ENCODE measurements around the gene FBXO24.
"Not testable (repeated sequence)": the region's sequence is repeated elsewhere in the genome, so short reads cannot be mapped to it uniquely, and the experiment has no call there.

Gene FBXO24, protein sequence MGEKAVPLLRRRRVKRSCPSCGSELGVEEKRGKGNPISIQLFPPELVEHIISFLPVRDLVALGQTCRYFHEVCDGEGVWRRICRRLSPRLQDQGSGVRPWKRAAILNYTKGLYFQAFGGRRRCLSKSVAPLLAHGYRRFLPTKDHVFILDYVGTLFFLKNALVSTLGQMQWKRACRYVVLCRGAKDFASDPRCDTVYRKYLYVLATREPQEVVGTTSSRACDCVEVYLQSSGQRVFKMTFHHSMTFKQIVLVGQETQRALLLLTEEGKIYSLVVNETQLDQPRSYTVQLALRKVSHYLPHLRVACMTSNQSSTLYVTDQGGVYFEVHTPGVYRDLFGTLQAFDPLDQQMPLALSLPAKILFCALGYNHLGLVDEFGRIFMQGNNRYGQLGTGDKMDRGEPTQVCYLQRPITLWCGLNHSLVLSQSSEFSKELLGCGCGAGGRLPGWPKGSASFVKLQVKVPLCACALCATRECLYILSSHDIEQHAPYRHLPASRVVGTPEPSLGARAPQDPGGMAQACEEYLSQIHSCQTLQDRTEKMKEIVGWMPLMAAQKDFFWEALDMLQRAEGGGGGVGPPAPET
- total RNA-seq, result 0.05 to 0.63 (median 0.30) reads per million in 18 experiments

GRCh38 chr7:100586266-100587025 is at the start of gene FBXO24:
Gene FBXO24 (plus strand): TSS chr7:100586328. CDS start chr7:100586626, 298 bp downstream.
- peak; percentile 100 for DNase-seq

DNA sequence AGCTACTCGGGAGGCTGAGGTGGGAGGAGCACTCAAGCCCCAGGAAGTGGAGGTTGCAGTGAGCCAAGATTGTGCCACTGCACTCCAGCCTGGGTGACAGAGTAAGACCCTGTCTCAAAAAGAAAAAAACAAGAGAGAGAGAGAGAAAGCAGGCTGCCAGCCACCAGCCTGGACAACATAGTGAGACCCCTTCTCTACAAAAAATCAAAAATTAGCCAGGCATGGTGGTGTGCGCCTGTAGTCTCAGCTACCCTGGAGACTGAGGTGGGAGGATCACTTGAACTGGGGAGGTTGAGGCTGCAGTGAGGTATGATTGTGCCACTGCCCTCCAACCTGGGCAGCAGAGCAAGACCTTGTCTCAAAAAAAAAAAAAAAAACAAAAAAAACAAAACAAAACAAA is 49.4 kb upstream of the FBXO24 start:
- DNase-seq, result not testable (repeated sequence)

- no peak for DNase-seq
Measured at GRCh38 chr7:100538348-100538653, 47.8 kb upstream of the FBXO24 start.

GRCh38 chr7:100538654-100539435 is 47.3 kb upstream of the FBXO24 start, which contains the start of gene AGFG2:
Gene AGFG2 (plus strand): TSS chr7:100539203. CDS start chr7:100539347, 144 bp downstream.
- DNase-seq, result peak; percentile 100

DNA sequence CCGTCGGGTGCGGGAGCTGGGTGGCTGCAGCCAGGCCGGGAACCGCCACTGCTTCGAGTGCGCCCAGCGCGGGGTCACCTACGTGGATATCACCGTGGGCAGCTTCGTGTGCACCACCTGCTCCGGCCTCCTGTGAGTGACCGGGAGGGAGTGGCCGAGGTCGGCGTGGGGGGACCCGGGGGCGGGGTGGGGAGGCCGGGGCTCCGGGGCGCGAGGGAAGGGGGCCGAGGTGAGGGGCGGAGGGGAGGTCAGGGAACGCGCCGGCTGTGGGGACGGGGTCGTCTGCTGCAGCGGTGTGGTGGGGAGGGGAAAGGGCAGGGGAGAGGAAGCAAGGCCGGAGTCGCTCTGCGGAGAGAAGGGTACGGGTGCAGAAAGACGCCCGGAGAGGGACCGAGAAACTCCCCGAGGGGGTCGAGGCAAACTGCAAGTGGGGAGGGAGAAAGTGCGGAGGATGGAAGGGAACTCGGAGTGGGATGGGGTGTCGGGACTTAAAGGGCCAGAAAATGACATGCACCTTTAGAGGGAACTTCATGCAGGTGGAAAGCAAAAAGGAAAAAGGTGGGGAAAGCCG is 46.6 kb upstream of the FBXO24 start:
- DNase-seq, result no peak

DNA sequence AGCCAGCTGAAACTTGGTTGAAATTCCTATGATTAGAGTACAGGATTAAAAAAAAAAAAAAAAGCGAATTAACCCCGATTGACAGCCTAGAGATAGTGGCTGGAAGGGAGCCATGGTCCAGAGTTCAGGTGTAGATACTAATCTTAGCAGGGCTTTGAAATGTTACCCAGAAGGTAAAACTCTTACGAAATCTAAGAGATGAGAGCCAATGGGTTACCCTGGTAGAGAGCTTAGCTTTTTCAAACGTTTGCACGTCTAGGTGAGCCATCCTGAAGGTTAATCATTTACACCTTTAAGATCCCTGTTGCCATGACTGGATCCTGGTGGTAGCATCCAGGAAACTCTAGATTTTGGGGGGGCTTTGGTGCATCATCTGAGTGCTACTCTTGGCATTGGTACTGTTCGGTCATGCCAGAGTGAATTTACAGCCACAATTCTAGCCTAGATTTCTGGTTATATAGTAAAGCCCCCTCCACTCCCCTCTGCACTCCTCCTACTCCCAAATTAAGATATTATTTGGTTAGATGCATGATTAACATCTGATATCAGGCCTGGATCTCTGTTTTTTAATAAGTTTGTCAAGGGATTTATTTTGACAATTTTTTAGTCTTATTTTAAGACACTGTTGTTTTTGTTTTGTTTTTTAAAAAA is 45.9 kb upstream of the FBXO24 start:
- DNase-seq, result no peak

DNA sequence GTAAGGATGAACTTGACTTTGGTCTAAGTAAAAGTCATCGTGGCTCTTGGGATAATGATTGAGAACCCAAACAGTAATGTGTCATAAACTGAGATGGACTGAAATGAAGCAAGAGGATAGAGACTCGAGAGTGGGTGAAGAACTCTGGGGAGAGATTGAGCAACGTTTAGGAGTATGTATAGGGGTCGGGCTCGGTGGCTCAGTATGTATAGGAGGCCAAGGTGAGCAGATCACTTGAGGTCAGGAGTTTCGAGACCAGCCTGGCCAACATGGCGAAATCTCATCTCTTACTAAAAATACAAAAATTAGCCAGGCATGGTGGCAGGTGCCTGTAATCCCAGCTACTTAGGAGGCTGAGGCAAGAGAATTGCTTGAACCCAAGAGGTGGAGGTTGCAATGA is 44.8 kb upstream of the FBXO24 start:
- DNase-seq, result peak; percentile 18 to 24

- no peak for DNase-seq
Measured at GRCh38 chr7:100543586-100543985, 42.5 kb upstream of the FBXO24 start.

- no peak for DNase-seq
Measured at GRCh38 chr7:100544386-100544785, 41.7 kb upstream of the FBXO24 start.

DNA sequence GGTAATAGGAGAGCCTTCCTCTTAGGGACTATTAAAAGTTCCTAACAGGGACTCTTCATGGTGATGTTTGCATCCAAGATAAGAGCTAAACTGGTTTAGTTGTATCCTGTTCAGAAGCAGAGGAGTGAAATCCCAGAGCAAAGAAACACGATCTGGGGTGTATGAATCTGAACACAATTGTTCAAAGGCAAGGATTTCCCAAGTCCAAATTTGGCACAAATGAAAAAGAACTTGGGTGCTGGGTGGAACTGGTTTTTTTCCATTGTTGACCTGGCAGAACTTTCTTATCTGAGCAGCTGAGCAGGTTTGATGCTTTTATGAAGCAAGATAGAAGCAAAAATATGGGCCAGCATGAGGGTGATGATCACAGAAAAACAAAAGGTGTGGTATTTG is 41.2 kb upstream of the FBXO24 start:
- DNase-seq, result no peak

DNA sequence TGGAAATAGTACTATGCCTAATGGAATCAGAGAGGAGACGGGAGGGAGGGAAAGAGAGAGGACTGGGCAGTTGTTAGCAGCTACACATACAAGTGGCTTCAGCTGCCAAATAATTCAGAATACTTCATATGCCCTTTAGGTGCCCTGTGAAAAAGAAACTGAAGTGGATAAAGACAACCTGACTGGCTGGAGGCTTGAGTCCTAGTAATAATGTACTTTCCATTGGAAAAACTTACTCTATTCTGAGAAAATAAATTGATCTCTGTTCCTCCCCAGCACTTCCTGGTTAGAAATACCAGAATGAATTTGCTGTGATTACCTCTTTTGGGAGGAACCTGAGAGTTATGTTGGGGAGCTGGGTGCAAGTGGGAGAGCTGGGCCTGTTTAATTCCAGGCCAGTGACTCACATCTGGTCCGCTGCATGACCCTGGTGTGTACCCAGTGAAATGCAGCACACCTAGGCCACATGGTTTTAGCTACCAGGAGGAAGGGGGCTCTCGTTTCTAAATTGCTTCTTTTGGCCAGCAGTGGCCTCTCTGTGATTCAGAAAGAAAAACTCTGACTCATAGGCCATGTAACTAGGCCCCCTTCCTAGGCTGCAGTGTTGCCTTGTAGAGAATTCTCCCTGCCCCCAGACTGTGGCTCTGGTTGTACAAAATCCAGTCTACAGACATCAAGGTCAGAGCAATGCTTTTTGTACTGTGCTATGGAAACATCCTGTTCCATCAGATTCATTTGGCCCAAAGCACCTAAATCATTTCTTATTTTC is 40.6 kb upstream of the FBXO24 start:
- peak in 1 of 2 donors; percentile 3 for DNase-seq

DNA sequence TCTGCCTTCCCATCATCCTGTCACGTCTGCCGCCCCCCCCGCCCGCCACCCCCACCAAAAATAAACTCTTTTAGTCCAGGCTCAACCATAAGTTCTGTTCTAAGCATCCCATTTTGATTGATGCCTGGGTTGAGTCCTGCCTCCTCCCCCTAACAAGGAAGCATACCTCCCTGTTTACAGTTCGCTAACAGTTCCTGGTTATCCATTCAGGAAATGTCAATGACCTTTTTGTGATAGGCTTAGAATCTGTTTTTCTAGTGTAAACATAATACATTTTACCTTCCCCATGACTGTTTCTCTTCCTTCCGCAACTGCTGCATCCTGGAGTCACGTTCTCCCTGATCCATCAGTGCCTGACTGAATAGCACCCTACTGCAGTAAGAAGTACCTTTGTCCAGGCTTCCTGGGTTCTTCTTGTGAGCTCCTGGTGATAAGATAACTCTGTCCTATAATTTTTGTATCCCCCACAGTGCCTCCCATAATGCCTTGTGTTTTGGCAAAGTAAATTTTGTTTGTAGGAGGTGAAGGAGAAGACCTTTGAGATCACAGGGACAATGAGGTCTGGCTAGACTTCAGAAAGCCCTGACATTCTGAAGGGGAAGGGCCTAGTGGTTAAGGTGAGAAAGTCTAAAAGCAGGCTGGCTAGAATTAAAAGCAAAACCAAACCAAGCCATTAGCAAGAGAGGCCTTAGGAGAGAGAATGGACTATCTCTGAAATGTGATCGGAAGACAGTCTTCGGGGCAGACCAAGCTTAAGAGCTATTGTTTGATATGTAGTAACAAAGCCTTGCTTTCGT is 39.8 kb upstream of the FBXO24 start:
- no peak for DNase-seq

DNA sequence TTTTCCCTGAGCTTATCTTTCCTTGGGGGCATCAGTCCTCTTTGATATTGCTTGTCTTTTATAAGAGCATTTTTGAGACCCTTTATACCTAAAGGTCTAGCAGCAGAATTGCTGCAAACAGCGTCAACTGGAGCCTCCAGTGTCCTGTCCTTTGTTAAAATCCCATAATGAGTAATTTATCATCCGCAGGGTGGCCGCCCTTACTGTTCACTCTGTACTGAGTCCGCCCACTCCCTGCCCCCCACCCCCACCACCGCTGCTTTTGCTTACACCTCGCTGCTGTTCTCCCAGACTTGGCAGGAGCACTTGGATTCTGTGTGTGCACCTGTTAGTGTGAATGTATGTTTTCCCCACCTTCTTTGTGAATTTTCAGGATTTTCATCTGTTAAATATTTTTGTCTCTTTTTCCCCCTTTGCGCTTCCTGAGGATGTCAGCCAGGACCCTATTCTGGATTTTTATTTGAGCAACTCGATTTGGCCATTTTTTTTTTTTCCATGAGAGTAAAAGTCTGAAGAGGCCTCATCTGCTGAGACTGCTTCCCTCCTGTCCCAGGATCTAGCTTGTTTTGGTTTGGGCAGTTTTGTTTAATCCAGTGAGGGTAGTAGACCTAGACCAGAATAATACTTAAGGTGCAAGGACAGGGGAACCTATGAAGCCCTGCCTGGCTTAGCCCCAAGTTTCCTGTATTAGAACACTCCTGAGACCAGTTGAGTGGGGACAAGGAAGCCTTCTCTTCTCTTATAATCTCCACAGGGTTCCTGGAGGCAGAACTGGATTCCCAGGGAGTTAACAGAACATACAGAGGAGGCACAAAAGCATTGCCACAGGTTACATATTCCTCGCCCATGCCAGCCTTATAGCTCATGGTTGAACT is 39.0 kb upstream of the FBXO24 start:
- DNase-seq, result no peak

DNA sequence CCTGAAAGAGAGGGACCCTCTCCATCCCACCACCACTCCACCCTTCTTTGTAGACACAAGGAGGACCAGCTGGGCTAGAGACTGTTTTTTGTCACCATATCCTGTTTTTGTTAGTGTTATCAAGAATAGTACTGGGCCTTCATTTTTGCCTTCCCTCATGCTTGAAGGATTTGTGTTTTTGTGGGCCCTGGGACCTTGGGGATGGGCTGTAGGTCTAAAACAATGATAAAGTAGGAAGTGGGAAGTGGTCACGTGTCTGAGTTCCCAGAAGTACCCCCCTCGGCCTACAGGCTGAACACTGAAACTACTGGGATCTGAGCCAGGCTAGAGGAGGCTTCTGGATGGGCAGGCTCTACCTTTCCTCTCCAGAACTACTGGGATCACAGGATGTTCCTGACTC is 38.3 kb upstream of the FBXO24 start:
- peak in 1 of 2 donors; percentile 19 for DNase-seq

GRCh38 chr7:100548446-100548845 is 37.7 kb upstream of the FBXO24 start:
- not testable (repeated sequence) for DNase-seq

GRCh38 chr7:100552532-100552931 is 33.6 kb upstream of the FBXO24 start:
- no peak for DNase-seq

DNA sequence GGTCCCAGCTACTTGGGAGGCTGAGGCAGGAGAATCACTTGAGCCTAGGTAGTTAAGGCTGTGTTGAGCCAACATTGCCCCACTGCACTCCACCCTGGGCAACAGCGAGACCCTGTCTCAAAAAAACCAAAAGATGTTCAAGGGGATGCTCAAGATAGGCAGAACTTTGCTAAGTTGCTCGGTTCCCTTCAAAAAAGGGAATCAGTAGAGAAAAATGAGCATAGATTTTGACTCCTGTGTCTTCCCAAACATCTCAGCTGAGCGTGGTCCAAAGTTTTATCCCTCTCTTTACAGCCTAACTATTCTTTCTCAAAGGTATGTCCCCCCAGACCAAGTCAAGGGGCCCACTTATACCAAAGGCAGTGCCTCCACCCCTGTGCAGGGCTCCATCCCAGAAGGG is 33.1 kb upstream of the FBXO24 start:
- no peak for DNase-seq

DNA sequence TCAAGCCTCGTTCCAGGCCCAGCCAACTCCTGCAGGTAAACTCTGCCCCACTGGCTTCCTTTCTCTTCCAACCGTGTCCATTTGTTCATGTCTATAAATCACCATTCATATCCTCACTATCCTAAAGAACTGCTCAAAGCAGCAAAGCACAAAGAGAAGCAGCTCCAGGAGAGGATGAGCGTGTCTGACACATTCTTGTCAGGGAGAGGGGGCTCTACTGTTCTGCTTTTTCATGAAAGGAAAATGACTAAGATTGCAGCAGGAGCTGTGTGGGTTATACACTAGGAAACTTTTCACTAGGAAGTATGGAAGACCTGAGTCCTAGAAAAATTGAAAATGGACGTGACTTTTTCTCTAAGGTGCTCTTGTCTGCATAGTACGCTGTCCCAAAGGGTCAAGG is 30.4 kb upstream of the FBXO24 start:
- peak in 1 of 2 donors; percentile 39 for DNase-seq

- peak; percentile 62 to 84 for DNase-seq
Measured at GRCh38 chr7:100556541-100556940, 29.6 kb upstream of the FBXO24 start.
